Effector CD4-positive, alpha-beta T cell (primary cell): Measurements from ENCODE around the gene SLC25A47. TPM values are rescaled to one million over a fixed set of nuclear protein-coding genes. Genes with fewer than 3 reads are reported as not detected.
A peak's percentile ranks its signal among the peaks of the same experiment; 100 is the strongest.
"Not testable (repeated sequence)": the region's sequence is repeated elsewhere in the genome, so short reads cannot be mapped to it uniquely, and the experiment has no call there.

Experiments used
- DNase-seq: peaks from one replicate; pipeline ENCODE4 v3.0.0-alpha.2; 2020
- total RNA-seq: gene quantifications from one replicate; lab custom pipeline; 2026; lab: John Stamatoyannopoulos, UW

The SLC25A47 gene, protein sequence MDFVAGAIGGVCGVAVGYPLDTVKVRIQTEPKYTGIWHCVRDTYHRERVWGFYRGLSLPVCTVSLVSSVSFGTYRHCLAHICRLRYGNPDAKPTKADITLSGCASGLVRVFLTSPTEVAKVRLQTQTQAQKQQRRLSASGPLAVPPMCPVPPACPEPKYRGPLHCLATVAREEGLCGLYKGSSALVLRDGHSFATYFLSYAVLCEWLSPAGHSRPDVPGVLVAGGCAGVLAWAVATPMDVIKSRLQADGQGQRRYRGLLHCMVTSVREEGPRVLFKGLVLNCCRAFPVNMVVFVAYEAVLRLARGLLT
- not detected for total RNA-seq

DNA sequence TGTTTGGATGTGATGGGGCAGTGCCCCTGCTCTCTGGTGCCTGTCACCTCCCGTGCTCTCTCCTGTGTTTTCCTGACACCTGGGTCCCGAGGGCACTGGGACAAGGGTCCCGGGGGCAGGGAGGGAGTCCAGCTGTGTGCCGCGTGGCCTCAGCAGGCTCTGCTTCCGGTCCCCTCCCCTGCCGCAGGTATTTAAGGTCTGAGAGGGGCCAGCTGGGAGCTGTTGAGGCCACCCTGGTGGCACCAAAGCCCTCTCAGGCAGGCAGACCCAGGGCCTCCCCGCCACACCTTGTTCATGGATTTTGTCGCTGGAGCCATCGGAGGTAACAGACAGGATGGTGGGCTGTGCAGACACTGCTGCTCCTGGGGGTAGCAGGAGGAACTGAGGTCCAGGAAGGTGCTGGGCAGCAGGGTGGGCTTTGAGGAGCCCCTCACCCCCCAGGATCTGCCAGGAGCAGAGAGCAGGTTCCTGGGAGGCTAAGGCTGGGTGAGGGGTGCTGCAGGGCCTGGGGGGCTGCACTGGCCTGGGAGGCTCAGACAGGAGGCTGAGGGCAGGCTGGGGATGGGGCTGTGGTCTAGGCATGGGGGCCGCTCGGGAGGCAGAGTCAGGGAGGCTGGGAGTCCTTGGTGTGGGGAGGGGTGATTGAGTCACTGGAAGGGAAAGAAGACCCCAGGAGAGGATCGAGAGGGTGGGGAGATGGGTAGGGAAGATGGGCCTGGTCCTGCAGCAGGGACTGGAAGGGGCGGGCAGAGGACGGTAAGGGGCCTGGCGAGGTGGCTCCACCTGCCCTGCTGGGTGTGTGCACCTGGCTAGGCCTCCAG lies at the start of gene SLC25A47:
SLC25A47 (plus strand) TSS at position 219 of the 821 bp plus-strand sequence; CDS start at position 295, 76 bp downstream.
- no peak for DNase-seq

GRCh38 chr14:100274250-100274649 lies 48.9 kb upstream of the SLC25A47 start:
- DNase-seq: no peak

DNA sequence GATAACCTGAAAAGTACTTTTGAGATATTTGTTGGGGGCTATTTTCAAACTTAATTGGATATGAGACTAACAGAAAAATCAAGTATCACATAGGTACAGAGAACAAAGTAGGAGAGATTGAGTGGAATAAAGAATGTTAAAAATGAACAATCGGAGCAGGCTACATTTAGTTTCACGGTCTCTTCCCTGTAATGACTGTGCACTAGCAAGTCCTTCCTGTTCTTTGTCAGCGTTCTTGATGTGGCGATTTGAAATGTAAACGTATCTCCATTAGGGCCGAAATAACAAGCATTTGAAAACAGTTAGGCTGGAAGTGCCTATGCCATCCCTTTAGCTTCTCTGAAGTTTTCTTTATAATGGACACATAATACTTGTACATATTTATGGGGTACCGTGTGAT lies 47.9 kb upstream of the SLC25A47 start:
- no peak for DNase-seq

DNA sequence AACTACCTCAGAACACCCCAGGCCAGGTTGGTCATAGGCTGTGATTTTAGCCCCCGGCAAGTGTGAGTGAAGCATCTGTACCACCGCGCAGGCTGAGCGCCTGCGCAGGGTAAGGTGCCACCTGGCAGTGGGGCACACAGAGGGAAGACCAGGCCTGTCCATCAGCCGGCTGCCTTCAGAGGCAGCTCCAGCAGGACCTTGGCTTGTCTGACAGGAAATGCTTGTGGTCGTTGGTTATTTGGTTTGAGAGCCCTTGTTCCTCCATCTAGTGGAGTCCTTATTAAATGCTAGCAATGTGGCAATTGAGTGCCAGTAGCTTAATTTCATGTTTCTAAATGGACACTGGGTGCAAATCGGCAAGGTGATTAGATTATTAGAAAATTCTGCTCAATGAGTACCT lies 44.4 kb upstream of the SLC25A47 start:
- no peak for DNase-seq

DNA sequence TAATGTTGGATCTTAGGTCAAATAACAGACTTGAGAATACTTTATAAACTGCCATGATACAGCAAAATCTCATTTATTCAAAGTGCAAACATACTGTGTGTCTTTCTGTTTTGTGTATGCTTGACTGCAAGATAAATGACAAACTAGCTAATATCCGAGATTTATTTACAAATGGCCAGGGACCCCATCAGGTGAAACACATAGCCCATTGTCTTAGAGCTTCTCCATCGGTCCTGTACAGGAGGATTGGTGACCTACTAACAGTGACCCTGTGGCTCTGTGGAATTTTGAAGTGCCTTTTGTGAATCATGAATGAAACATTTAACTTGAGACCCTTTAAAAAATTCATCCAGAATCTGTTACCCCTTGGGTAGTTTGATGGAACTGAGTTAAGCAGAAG lies 44.0 kb upstream of the SLC25A47 start:
- no peak for DNase-seq

DNA sequence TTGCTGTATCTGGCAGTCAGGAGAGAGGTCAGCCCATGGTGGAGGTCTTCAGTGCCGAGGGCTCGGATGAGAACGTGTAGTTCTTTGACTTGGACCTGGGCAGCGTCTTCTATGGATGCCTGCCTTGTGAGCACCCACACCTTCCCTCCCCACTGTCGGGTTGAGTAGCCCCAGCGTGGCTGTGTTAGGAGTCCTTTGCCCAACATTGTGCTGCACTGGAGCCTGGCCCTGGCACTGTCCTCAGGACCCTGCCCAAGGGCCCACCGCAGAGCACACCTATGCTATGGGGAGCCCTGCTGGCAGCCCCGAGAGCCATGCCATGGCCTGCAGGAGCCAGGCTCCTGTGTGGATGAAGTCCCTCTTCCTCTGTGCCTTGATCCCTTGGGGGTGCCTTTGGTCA lies 43.6 kb upstream of the SLC25A47 start:
- DNase-seq: no peak

- DNase-seq: no peak
Measured at GRCh38 chr14:100281286-100282082, 41.7 kb upstream of the SLC25A47 start.

DNA sequence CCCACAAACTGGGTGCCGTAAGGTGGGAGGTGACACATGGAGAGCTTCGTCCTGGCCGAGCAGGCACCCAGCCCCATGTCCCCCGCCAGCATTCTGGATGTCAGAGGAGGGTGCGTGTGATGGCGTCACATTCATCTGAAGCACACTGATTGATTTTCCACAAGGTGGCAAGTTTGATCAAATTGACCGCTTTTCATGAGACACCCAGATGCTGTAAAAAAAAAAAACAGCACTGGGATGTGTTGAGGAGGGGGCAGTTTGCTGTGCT lies 41.1 kb upstream of the SLC25A47 start:
- no peak for DNase-seq

DNA sequence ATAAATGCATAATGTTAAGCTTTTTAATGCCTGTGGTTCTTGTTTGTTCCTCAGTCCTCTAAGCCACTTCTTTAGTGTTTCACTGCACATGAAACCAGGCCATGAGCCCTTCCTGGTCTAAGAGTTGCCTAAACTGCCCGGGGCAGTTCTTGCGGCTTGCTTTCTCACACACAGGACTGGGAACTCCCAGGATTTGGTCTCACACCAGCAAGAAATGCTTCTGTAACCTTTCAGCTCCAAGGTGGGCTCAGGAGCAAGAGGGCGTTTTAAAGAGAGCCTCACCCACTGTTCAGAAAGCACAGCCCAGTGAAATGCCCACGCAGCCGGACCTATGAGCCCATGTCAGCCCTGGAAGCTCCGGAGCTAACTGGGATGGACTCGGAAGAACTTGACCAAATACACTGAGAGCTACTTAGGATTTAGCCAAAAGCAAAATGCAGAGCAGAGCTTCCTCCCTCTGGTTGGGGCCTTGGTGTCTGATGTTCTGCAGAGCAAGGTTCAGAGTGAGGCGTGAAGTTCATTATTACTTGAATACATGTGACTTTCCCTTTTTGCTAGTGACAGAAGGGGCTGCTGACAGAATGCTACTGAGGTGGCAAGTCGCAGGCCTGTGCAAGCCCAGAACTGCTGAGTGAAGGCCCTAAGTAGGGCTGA lies 40.2 kb upstream of the SLC25A47 start:
- DNase-seq: no peak

DNA sequence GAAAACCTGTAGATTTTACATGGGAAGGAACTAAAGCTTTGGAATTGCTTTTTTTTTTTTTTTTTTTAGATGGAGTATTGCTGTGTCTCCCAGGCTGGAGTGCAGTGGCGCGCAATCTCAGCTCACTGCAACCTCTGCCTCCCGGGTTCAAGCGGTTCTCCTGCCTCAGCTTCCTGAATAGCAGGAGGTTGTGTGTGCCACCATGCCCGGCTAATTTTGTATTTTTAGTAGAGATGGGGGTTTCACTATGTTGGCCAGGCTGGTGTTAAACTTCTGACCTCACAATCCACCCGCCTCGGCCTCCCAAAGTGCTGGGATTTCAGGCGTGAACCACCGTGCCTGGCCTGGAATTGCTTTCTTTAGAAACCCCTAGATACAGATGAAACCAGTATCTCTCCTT lies 39.7 kb upstream of the SLC25A47 start:
- not testable (repeated sequence) for DNase-seq

- no peak for DNase-seq
Measured at GRCh38 chr14:100283984-100284881, 38.9 kb upstream of the SLC25A47 start.

- peak; percentile 71 for DNase-seq
Measured at GRCh38 chr14:100285021-100285912, 37.9 kb upstream of the SLC25A47 start.

DNA sequence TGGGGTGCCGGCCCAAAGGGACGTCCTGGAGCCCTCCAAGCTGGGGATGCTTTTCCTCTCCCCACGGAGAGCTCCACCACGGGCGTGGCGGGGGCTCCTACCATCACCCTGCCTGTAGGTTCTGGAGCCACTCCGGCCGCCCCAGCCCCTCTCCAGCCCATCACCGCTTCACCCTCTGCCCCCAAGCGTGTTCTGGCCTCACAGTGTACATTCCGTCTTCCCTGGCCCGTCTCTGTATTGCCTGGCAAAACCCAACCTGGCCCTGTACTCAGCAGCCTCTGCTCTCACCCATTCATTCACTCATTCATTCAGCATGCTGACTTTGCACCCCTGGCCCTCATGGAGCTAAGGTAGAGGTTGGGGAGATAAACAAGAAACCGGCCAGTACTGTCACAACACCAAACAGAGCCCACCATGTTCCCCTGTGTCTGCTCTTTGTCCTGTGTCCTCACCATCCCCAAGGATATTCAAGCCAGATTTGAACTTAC lies 37.2 kb upstream of the SLC25A47 start:
- no peak for DNase-seq

DNA sequence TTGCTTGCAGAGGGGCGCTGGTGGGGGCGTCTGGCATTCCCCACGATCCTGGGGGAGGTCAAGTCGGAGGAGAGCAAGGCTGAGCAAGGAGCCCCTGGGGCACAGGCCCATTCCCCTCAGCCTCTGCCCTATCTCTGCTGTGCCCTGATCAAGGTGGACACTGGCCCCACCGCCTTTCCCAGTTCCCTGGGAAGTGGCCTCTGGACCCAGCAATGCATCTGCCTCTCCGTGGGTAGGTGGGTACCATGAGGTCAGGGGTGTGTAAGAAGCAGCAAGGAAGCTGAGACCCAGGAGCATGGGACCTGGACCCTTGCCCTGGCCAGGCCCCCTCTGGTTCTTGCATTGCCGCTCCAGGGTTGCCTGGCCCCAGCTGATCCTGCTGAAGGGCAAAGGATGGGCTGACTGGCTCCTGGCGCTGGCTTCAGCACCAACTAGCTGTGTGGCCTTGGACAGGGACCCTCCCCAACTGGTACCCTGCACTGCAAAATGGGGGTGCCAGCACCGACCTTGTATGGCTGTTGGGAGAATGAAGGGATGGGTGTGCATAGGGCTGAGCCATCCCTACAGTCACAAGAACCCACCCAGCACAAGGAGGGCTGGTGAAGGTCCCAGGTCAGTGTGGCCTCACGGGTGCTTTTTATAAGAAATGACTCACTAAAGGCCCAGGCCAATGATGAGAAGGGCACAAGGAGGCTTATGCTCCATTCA lies 36.5 kb upstream of the SLC25A47 start:
- DNase-seq: no peak

GRCh38 chr14:100287202-100287997 lies 35.7 kb upstream of the SLC25A47 start:
- DNase-seq: no peak

DNA sequence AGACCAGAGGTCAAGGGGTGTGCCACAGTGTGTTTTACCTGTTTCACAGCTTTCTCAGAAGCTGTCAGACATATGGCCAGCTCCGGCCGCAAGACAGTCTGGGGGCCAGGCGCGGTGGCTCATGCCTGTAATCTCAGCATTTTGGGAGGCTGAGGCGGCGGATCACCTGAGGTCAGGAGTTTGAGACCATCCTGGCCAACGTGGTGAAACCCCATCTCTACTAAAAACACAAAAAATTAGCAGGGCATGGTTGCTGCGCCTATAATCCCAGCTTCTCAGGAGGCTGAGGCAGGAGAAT lies 35.2 kb upstream of the SLC25A47 start:
- DNase-seq: not testable (repeated sequence)

GRCh38 chr14:100288382-100289185 lies 34.6 kb upstream of the SLC25A47 start:
- no peak for DNase-seq

GRCh38 chr14:100289916-100290606 lies 33.1 kb upstream of the SLC25A47 start:
- no peak for DNase-seq
